OCI-LY7 (cell line): Measurements from ENCODE around the gene PTPRJ. TPM values are rescaled to one million over a fixed set of nuclear protein-coding genes. Genes with fewer than 3 reads are reported as not detected.

Source experiments
- BruUV-seq: library from RNA; stranded (reverse); fragments of 400-500 nt; replicated peaks from 2 replicates; lab custom pipeline; 2021; lab: Mats Ljungman, UMichigan
- CTCF ChIA-PET: fragments of 300-600 bp; sonication (Branson Sonifier 250); formaldehyde crosslinking; loops from one replicate; lab custom pipeline; 2022; ENCODE audit warnings: antibody characterized with exemption; ENCODE audit not compliant: unreplicated experiment; lab: Charles Lee
- POLR2A ChIA-PET: fragments of 300-600 bp; sonication (Branson Sonifier 250); formaldehyde crosslinking; loops from one replicate; lab custom pipeline; 2022; ENCODE audit warnings: antibody characterized with exemption; lab: Charles Lee
- DNase-seq: peaks from one replicate; pipeline ENCODE4 v3.0.0-alpha.2; 2015; ENCODE audit warnings: low spot score
- H2AFZ ChIP-seq: fragments of 200-600 bp; sonication (generic), shearing (Covaris generic); 2 replicates; pipeline ENCODE4 v1.6.1; 2014; ENCODE audit warnings: mild to moderate bottlenecking, antibody characterized with exemption, low read length, moderate library complexity
- H3K27ac ChIP-seq: fragments of 200-600 bp; sonication (generic); 2 replicates; pipeline ENCODE4 v1.5.1; 2014; ENCODE audit warnings: mixed run types, low read depth, mild to moderate bottlenecking, moderate library complexity, low read length, inconsistent platforms; ENCODE audit not compliant: poor library complexity, severe bottlenecking
- H3K36me3 ChIP-seq: fragments of 200-600 bp; sonication (generic); 2 replicates; pipeline ENCODE4 v1.6.1; 2014; ENCODE audit warnings: mild to moderate bottlenecking, antibody characterized with exemption, low read length, moderate library complexity, mixed read lengths; ENCODE audit not compliant: insufficient read depth
- H3K4me1 ChIP-seq: fragments of 200-600 bp; sonication (generic); 2 replicates; pipeline ENCODE4 v1.5.1; 2014; ENCODE audit warnings: mild to moderate bottlenecking, low read length; ENCODE audit not compliant: insufficient read depth, poor library complexity, severe bottlenecking
- H3K4me2 ChIP-seq: fragments of 200-600 bp; sonication (generic); 2 replicates; pipeline ENCODE4 v1.6.1; 2014; ENCODE audit warnings: mild to moderate bottlenecking, low read length
- H3K4me3 ChIP-seq: fragments of 200-600 bp; sonication (generic); 2 replicates; pipeline ENCODE4 v1.5.1; 2014; ENCODE audit warnings: mild to moderate bottlenecking, low read depth, low read length; ENCODE audit not compliant: poor library complexity, severe bottlenecking
- H3K79me2 ChIP-seq: fragments of 200-600 bp; sonication (generic); 2 replicates; pipeline ENCODE4 v1.6.1; 2016; ENCODE audit warnings: low read depth, mild to moderate bottlenecking, low read length, moderate library complexity, mixed read lengths; ENCODE audit not compliant: insufficient read depth
- H3K9me2 ChIP-seq: fragments of 200-600 bp; sonication (generic); 2 replicates; pipeline ENCODE4 v1.6.1; 2016; ENCODE audit warnings: mild to moderate bottlenecking, low read length, mixed read lengths; ENCODE audit not compliant: insufficient read depth
- H3K9me3 ChIP-seq: fragments of 200-600 bp; sonication (generic); 2 replicates; pipeline ENCODE4 v1.6.1; 2014; ENCODE audit warnings: mild to moderate bottlenecking, mixed run types, low read length, mixed read lengths
- H4K20me1 ChIP-seq: fragments of 200-600 bp; sonication (generic); 2 replicates; pipeline ENCODE4 v1.6.1; 2014; ENCODE audit warnings: mild to moderate bottlenecking, antibody characterized with exemption, low read length, moderate library complexity, mixed read lengths; ENCODE audit not compliant: insufficient read depth
- EZH2phosphoT487 ChIP-seq: fragments of 200-600 bp; sonication (generic); IDR thresholded peaks from 2 replicates; pipeline ENCODE4 v1.6.1; 2018; ENCODE audit warnings: low read depth, borderline replicate concordance, mild to moderate bottlenecking, mixed run types, antibody characterized with exemption, low read length, moderate library complexity, mixed read lengths
- intact Hi-C: fragments of 100-400 bp; cut with micrococcal nuclease; formaldehyde crosslinking; loops from one replicate; pipeline ENCODE4 v1.10.0; 2022; ENCODE audit not compliant: unreplicated experiment
- total RNA-seq, 2 experiments: library from RNA; depleted of rRNA in 1 of 2; stranded (reverse); fragments of >200 nt in 1 of 2; shearing (Covaris generic) in 1 of 2; gene quantifications; 2 replicates each; pipeline ENCODE4 v1.2.3, GENCODE V29; 2014 to 2022
- TF ChIP-seq, protein P1 (sequence below): fragments of 200-600 bp; sonication (generic); conservative IDR thresholded peaks from 2 replicates; pipeline ENCODE4 v1.5.1; 2014; ENCODE audit warnings: mild to moderate bottlenecking, antibody characterized with exemption, low read length, moderate library complexity, mixed read lengths

Gene PTPRJ
- total RNA-seq, 2 experiments from 2014 or later, result 5.4 to 28.3 TPM

GRCh38 chr11:48017105-48017830 lies 36.9 kb downstream of the PTPRJ start:
- Histone ChIP-seq H3K4me3 (peak overlapping the region; percentile 66), H3K79me2 (peaks cover 17% of the 10 kb centered on the region; the same call in 1 of the 2 replicates), H3K36me3 (no peaks in the 10 kb centered on the region), H3K9me2 (no peaks in the 10 kb centered on the region), H3K4me1 (peaks cover 99% of the 10 kb centered on the region), H4K20me1 (no peaks in the 10 kb centered on the region), H3K4me2 (peak overlapping the region; percentile 98), H3K9me3 (no peaks in the 10 kb centered on the region), H3K27ac (peak overlapping the region; percentile 92), H2AFZ (no peak overlapping the region)
- CTCF ChIA-PET, result interaction anchor here (0.9 to 2.0 kb wide), 2 partner anchors 11 to 82 kb away, joined by 3 to 7 read pairs; no protein-coding TSS in a partner anchor
- intact Hi-C loops, result loop anchor here (5.0 to 10.0 kb wide), 2 partner anchors 165 to 252 kb away; partner anchors contain the start of gene FNBP4
- POLR2A ChIA-PET, result interaction anchor here (0.7 to 4.9 kb wide), 18 partner anchors 8 to 152 kb away, joined by 3 to 91 read pairs (median 6); no protein-coding TSS in a partner anchor
- TF ChIP-seq EZH2phosphoT487, result no peak
- TF ChIP-seq, protein P1, sequence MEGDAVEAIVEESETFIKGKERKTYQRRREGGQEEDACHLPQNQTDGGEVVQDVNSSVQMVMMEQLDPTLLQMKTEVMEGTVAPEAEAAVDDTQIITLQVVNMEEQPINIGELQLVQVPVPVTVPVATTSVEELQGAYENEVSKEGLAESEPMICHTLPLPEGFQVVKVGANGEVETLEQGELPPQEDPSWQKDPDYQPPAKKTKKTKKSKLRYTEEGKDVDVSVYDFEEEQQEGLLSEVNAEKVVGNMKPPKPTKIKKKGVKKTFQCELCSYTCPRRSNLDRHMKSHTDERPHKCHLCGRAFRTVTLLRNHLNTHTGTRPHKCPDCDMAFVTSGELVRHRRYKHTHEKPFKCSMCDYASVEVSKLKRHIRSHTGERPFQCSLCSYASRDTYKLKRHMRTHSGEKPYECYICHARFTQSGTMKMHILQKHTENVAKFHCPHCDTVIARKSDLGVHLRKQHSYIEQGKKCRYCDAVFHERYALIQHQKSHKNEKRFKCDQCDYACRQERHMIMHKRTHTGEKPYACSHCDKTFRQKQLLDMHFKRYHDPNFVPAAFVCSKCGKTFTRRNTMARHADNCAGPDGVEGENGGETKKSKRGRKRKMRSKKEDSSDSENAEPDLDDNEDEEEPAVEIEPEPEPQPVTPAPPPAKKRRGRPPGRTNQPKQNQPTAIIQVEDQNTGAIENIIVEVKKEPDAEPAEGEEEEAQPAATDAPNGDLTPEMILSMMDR, result no peak
- peak; percentile 53 for DNase-seq
- BruUV-seq, result no TSS peak

- TF ChIP-seq, protein P1, result no peak
- TF ChIP-seq EZH2phosphoT487, result no peak
- no peak for DNase-seq
- Histone ChIP-seq H3K9me2 (no peaks in the 10 kb centered on the region), H2AFZ (peak overlapping the region; percentile 37; the same call in 1 of the 2 replicates), H4K20me1 (no peaks in the 10 kb centered on the region), H3K36me3 (no peaks in the 10 kb centered on the region), H3K9me3 (no peaks in the 10 kb centered on the region), H3K27ac (peak overlapping the region; percentile 92), H3K79me2 (peaks cover 17% of the 10 kb centered on the region; the same call in 1 of the 2 replicates), H3K4me1 (peaks cover 99% of the 10 kb centered on the region), H3K4me3 (peak overlapping the region; percentile 66), H3K4me2 (peak overlapping the region; percentile 98)
- intact Hi-C loops, result loop anchor here (5.0 to 10.0 kb wide), 2 partner anchors 166 to 253 kb away; partner anchors contain the start of gene FNBP4
- CTCF ChIA-PET, result interaction anchor here (0.9 to 2.0 kb wide), 3 partner anchors 12 to 83 kb away, joined by 3 to 7 read pairs (median 5); no protein-coding TSS in a partner anchor
- BruUV-seq, result no TSS peak
- POLR2A ChIA-PET, result interaction anchor here (0.7 to 4.9 kb wide), 22 partner anchors 8 to 153 kb away, joined by 3 to 91 read pairs (median 5); no protein-coding TSS in a partner anchor
Observed at GRCh38 chr11:48017831-48018527, 37.6 kb downstream of the PTPRJ start.
